ENCODE results near the gene NAV3. TPM values are rescaled to one million over a fixed set of nuclear protein-coding genes. Genes with fewer than 3 reads are reported as not detected.

The NAV3 gene
- total RNA-seq, 2 donors from 2014 or later = 1.3 to 1.5 TPM

- intact Hi-C loops (cut with DNase I, micrococcal nuclease) = loop anchor here in 1 of 2 donors (10.0 kb wide), 1 partner anchor 116 kb away; no protein-coding TSS in a partner anchor
- DNase-seq (no peak), ATAC-seq (no peak)
These were observed 178.3 kb downstream of the NAV3 start for GRCh38 chr12:78009031-78009430.

- DNase-seq (no peak), ATAC-seq (no peak)
- intact Hi-C loops (cut with DNase I, micrococcal nuclease) = no loop called here
These were observed 187.6 kb downstream of the NAV3 start for GRCh38 chr12:78018171-78018910.

GRCh38 chr12:78018939-78019338 is 188.2 kb downstream of the NAV3 start:
- no peak for ATAC-seq
- no peak for DNase-seq
- intact Hi-C loops (cut with DNase I, micrococcal nuclease) = no loop called here

- no peak for ATAC-seq
- DNase-seq = no peak
- intact Hi-C loops (cut with DNase I, micrococcal nuclease) = no loop called here
These were observed 197.7 kb downstream of the NAV3 start for GRCh38 chr12:78028426-78028825.

GRCh38 chr12:78034025-78034424 is 203.3 kb downstream of the NAV3 start:
- DNase-seq = no peak
- no peak for ATAC-seq
- intact Hi-C loops (cut with DNase I, micrococcal nuclease) = no loop called here

- intact Hi-C loops (cut with DNase I, micrococcal nuclease) = no loop called here
- no peak for ATAC-seq
- DNase-seq = no peak
These were observed 205.4 kb downstream of the NAV3 start for GRCh38 chr12:78035901-78036606.

GRCh38 chr12:78036874-78037273 is 206.2 kb downstream of the NAV3 start:
- intact Hi-C loops (cut with DNase I, micrococcal nuclease) = no loop called here
- ATAC-seq (no peak), DNase-seq (no peak)

GRCh38 chr12:78037707-78038106 is 207.0 kb downstream of the NAV3 start:
- intact Hi-C loops (cut with DNase I, micrococcal nuclease) = no loop called here
- no peak for DNase-seq

GRCh38 chr12:78038541-78038940 is 207.8 kb downstream of the NAV3 start:
- DNase-seq (no peak), ATAC-seq (no peak)
- intact Hi-C loops (cut with DNase I, micrococcal nuclease) = no loop called here

More at GRCh38 chr12:78037707-78038106, 207.0 kb downstream of the NAV3 start:
- ATAC-seq = no peak

GRCh38 chr12:78038986-78039385 is 208.3 kb downstream of the NAV3 start:
- intact Hi-C loops (cut with DNase I, micrococcal nuclease) = no loop called here
- ATAC-seq (no peak), DNase-seq (no peak)

GRCh38 chr12:78040111-78040510 is 209.4 kb downstream of the NAV3 start:
- ATAC-seq = no peak

GRCh38 chr12:78050790-78051189 is 220.1 kb downstream of the NAV3 start:
- ATAC-seq = no peak
- DNase-seq = no peak
- intact Hi-C loops (cut with DNase I, micrococcal nuclease) = no loop called here

More at GRCh38 chr12:78040111-78040510, 209.4 kb downstream of the NAV3 start:
- DNase-seq = no peak
- intact Hi-C loops (cut with DNase I, micrococcal nuclease) = no loop called here

- intact Hi-C loops (cut with DNase I, micrococcal nuclease) = no loop called here
- ATAC-seq (no peak), DNase-seq (no peak)
These were observed 224.9 kb downstream of the NAV3 start for GRCh38 chr12:78055545-78055944.

GRCh38 chr12:78057075-78057474 is 226.4 kb downstream of the NAV3 start:
- intact Hi-C loops (cut with DNase I, micrococcal nuclease) = no loop called here
- ATAC-seq (no peak), DNase-seq (no peak)

GRCh38 chr12:78060186-78060585 is 229.5 kb downstream of the NAV3 start:
- DNase-seq (no peak), ATAC-seq (no peak)
- intact Hi-C loops (cut with DNase I, micrococcal nuclease) = no loop called here

GRCh38 chr12:78062786-78063185 is 232.1 kb downstream of the NAV3 start:
- intact Hi-C loops (cut with DNase I, micrococcal nuclease) = no loop called here
- ATAC-seq (no peak), DNase-seq (peak in 1 of 2 donors; percentile 11)

GRCh38 chr12:78081590-78082314 is 251.1 kb downstream of the NAV3 start:
- DNase-seq (no peak), ATAC-seq (no peak)
- intact Hi-C loops (cut with DNase I, micrococcal nuclease) = no loop called here

- DNase-seq (no peak), ATAC-seq (no peak)
- intact Hi-C loops (cut with DNase I, micrococcal nuclease) = no loop called here
These were observed 255.0 kb downstream of the NAV3 start for GRCh38 chr12:78085542-78086182.
